BJ (cell line): ENCODE measurements around the gene CFI. TPM values are rescaled to one million over a fixed set of nuclear protein-coding genes. Genes with fewer than 3 reads are reported as not detected.

Experiments used
- CTCF ChIA-PET: fragments of 350-600 bp; formaldehyde crosslinking; extraction: SDS; loops from one replicate; lab custom pipeline; 2021; ENCODE audit warnings: antibody characterized with exemption, inconsistent platforms; lab: Yijun Ruan, JAX
- POLR2A ChIA-PET: fragments of 300-600 bp; sonication (Branson Sonifier 250); formaldehyde crosslinking; extraction: SDS; loops from one replicate; lab custom pipeline; 2021; ENCODE audit warnings: antibody characterized with exemption; lab: Charles Lee
- DNase-seq: peaks from one replicate; pipeline ENCODE4 v3.0.0-alpha.2; 2011; ENCODE audit warnings: low read depth
- H3K27me3 ChIP-seq: 2 replicates; pipeline ENCODE4 v1.6.0; 2011; ENCODE audit warnings: low read length; ENCODE audit not compliant: control insufficient read depth, insufficient read depth
- H3K36me3 ChIP-seq: 2 replicates; pipeline ENCODE4 v1.5.1; 2011; ENCODE audit warnings: low read length; ENCODE audit not compliant: control insufficient read depth, insufficient read depth
- H3K4me3 ChIP-seq: 2 replicates; pipeline ENCODE4 v1.5.1; 2011; ENCODE audit warnings: low read depth, mild to moderate bottlenecking, control low read depth, low read length
- polyA plus RNA-seq: library from polyadenylated mRNA; depleted of rRNA; stranded (reverse); fragments of >200 nt; gene quantifications from 2 replicates; pipeline ENCODE4 v1.2.3, GENCODE V29; 2011; rRNA removed
- TF ChIP-seq, protein P1 (sequence below): IDR thresholded peaks from 2 replicates; pipeline ENCODE4 v1.5.1; 2011; ENCODE audit warnings: low read depth, mild to moderate bottlenecking, control low read depth, inconsistent platforms, low read length, moderate library complexity; ENCODE audit not compliant: insufficient read depth

The CFI gene
- polyA plus RNA-seq, 1 experiment, result 1.3 TPM

DNA sequence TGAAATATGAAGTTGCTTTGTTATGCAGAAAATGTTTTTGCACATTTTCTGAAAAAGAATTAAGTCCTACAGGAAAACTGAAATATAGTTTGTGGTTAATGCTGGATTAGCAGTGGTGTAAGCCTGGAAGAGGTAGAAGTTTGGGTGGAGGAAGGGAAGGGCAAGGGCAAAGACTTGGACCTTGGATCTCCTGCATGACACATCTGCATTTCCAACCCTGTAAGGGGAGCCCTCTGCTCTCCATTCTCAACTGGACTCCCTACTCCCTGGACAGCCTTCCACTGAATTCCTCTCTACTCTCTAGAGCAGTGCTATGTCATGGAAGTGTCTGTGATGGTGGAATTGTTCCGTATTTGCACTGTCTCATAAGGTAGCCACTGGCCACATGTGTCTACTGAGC lies 103.1 kb downstream of the CFI start:
- Histone ChIP-seq H3K27me3 (no peaks in the 10 kb centered on the region), H3K36me3 (peaks cover 8% of the 10 kb centered on the region), H3K4me3 (no peak overlapping the region)
- POLR2A ChIA-PET, result no interaction called here
- DNase-seq, result no peak
- TF ChIP-seq, protein P1, sequence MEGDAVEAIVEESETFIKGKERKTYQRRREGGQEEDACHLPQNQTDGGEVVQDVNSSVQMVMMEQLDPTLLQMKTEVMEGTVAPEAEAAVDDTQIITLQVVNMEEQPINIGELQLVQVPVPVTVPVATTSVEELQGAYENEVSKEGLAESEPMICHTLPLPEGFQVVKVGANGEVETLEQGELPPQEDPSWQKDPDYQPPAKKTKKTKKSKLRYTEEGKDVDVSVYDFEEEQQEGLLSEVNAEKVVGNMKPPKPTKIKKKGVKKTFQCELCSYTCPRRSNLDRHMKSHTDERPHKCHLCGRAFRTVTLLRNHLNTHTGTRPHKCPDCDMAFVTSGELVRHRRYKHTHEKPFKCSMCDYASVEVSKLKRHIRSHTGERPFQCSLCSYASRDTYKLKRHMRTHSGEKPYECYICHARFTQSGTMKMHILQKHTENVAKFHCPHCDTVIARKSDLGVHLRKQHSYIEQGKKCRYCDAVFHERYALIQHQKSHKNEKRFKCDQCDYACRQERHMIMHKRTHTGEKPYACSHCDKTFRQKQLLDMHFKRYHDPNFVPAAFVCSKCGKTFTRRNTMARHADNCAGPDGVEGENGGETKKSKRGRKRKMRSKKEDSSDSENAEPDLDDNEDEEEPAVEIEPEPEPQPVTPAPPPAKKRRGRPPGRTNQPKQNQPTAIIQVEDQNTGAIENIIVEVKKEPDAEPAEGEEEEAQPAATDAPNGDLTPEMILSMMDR, result no peak
- CTCF ChIA-PET, result no interaction called here

DNA sequence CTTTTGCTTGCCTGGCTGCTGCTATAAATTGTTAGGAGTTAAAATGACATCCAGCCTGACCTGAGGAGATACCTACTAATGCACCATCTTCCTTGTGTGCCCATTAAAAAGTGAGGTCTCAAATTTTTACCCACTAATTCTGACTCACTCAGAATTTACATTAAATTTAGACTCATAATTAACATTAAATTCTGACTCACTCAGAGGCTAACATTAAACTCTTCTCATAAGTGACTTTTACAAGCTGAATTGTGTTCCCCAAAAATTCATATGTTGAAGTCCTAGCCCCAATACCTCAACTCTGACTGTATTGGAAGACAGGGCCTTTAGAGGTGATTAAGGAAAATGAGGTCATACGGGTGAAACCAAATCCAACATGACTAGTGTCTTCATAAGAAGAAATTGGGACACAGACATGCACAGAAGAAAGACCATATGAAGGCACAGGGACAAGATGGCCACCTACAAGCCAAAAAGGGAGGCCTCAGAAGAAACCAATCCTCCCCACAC lies 110.3 kb downstream of the CFI start:
- no peaks in the 10 kb centered on the region for H3K27me3 ChIP-seq
- DNase-seq, result no peak
- TF ChIP-seq, protein P1, result no peak
- POLR2A ChIA-PET, result no interaction called here
- CTCF ChIA-PET, result interaction anchor here (1.3 kb wide), 2 partner anchors 9 to 11 kb away, joined by 3 to 5 read pairs; no protein-coding TSS in a partner anchor
- peaks cover 4% of the 10 kb centered on the region for H3K36me3 ChIP-seq
- no peak overlapping the region for H3K4me3 ChIP-seq

Other genes with a start within 250 kb of the CFI start
- 23.3 and 25.4 TPM in 2 replicates for gene MCUB, start 241.8 kb downstream of the CFI start, polyA plus RNA-seq
- gene CASP6, start 98.6 kb downstream of the CFI start, polyA plus RNA-seq, result 17.0 and 31.6 TPM in 2 replicates
- gene PLA2G12A, start 71.9 kb downstream of the CFI start, polyA plus RNA-seq, result 52.7 and 62.6 TPM in 2 replicates
- gene GAR1, start 13.8 kb upstream of the CFI start, polyA plus RNA-seq, result 5.8 and 13.3 TPM in 2 replicates
- gene RRH, start 26.0 kb upstream of the CFI start, polyA plus RNA-seq, result 0.05 and 0.20 TPM in 2 replicates
- gene LRIT3, start 46.1 kb upstream of the CFI start, polyA plus RNA-seq, result 0.01 and 0.04 TPM in 2 replicates
- gene EGF, start 110.9 kb upstream of the CFI start, polyA plus RNA-seq, result 2.1 and 3.2 TPM in 2 replicates